Measurements from ENCODE around the gene SHROOM3.

Gene SHROOM3

DNA sequence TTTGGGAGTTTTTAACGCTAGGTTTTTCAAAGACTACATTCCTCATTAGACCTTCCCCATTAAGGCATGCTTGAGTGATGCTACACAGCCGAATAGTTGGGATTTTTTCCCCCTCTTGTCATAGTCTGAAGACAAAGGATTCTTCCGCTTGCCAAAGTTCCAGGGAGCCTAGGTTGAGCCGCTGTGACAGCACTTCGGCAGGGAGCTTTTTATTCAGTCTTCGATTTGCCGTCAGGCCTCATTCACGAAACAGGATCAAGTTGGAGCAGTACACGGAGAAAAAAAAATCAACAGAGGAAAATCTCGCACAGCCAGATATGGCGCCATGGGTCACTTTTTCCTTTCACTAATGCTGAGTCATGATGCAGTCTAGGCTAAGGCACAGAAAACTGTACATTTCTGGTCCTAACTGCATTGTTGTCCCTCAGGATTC, 24.3 kb downstream of the SHROOM3 start:
- ChIA-PET POLR2A (no interaction called here), CTCF (interaction anchor here (0.9 to 1.9 kb wide), 4 partner anchors 29 to 46 kb away, joined by 3 to 7 read pairs (median 4); no protein-coding TSS in a partner anchor)
- H3K4me3 ChIP-seq (ENCODE audit: low read depth, low read length) = no peak overlapping the region
- DNase-seq (ENCODE audit: low read depth, low spot score) = peak; percentile 24
- TF ChIP-seq, protein P1, sequence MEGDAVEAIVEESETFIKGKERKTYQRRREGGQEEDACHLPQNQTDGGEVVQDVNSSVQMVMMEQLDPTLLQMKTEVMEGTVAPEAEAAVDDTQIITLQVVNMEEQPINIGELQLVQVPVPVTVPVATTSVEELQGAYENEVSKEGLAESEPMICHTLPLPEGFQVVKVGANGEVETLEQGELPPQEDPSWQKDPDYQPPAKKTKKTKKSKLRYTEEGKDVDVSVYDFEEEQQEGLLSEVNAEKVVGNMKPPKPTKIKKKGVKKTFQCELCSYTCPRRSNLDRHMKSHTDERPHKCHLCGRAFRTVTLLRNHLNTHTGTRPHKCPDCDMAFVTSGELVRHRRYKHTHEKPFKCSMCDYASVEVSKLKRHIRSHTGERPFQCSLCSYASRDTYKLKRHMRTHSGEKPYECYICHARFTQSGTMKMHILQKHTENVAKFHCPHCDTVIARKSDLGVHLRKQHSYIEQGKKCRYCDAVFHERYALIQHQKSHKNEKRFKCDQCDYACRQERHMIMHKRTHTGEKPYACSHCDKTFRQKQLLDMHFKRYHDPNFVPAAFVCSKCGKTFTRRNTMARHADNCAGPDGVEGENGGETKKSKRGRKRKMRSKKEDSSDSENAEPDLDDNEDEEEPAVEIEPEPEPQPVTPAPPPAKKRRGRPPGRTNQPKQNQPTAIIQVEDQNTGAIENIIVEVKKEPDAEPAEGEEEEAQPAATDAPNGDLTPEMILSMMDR (IDR thresholded peaks at IDR 0.05; ENCODE audit: insufficient read depth, low read length, missing control alignments) = no peak

DNA sequence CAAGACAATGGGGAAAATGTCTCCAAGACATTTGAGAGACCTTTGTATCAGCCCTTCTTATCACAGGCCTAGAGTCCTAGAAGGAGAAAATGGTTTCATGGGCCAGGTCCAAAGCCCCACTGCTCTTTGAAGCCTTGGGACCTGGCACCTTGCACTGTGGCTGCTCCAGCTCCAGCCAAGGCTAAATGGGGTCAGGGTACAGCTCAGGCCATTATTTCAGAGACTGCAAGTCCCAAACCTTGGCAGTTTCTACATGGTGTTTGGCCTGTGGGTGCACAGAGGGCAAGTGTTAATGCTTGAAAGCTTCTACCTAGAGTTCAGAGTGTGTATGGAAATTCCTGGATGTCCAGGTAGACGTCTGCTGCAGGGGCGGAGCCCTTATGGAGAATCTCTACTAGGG, 28.5 kb downstream of the SHROOM3 start:
- CTCF ChIA-PET = no interaction called here
- H3K4me3 ChIP-seq (ENCODE audit: low read depth, low read length) = no peak overlapping the region
- POLR2A ChIA-PET = no interaction called here
- TF ChIP-seq, protein P1 (IDR thresholded peaks at IDR 0.05; ENCODE audit: insufficient read depth, low read length, missing control alignments) = no peak
- no peak for DNase-seq (ENCODE audit: low read depth, low spot score)

- ChIA-PET CTCF (interaction anchor here (0.9 to 1.7 kb wide), 6 partner anchors 10 to 290 kb away, joined by 3 to 6 read pairs (median 4); no protein-coding TSS in a partner anchor), POLR2A (no interaction called here)
- DNase-seq (ENCODE audit: low read depth, low spot score) = no peak
- TF ChIP-seq, protein P1 (IDR thresholded peaks at IDR 0.05; ENCODE audit: insufficient read depth, low read length, missing control alignments) = no peak
- H3K4me3 ChIP-seq (ENCODE audit: low read depth, low read length) = no peak overlapping the region
Observed at GRCh38 chr4:76470064-76470463, 35.0 kb downstream of the SHROOM3 start.

- POLR2A ChIA-PET = no interaction called here
- no peak for DNase-seq (ENCODE audit: low read depth, low spot score)
- TF ChIP-seq, protein P1 (IDR thresholded peaks at IDR 0.05; ENCODE audit: insufficient read depth, low read length, missing control alignments) = no peak
- no peak overlapping the region for H3K4me3 ChIP-seq (ENCODE audit: low read depth, low read length)
- CTCF ChIA-PET = interaction anchor here (1.1 to 1.7 kb wide), 5 partner anchors 10 to 291 kb away, joined by 4 to 6 read pairs (median 4); no protein-coding TSS in a partner anchor
Observed at GRCh38 chr4:76470532-76470931, 35.5 kb downstream of the SHROOM3 start.

GRCh38 chr4:76476571-76476970, 41.5 kb downstream of the SHROOM3 start:
- no peak for DNase-seq (ENCODE audit: low read depth, low spot score)
- CTCF ChIA-PET = interaction anchor here (0.6 to 1.6 kb wide), 3 partner anchors 14 to 45 kb away, joined by 3 to 5 read pairs (median 3); no protein-coding TSS in a partner anchor
- POLR2A ChIA-PET = no interaction called here
- TF ChIP-seq, protein P1 (IDR thresholded peaks at IDR 0.05; ENCODE audit: insufficient read depth, low read length, missing control alignments) = no peak
- H3K4me3 ChIP-seq (ENCODE audit: low read depth, low read length) = no peak overlapping the region

DNA sequence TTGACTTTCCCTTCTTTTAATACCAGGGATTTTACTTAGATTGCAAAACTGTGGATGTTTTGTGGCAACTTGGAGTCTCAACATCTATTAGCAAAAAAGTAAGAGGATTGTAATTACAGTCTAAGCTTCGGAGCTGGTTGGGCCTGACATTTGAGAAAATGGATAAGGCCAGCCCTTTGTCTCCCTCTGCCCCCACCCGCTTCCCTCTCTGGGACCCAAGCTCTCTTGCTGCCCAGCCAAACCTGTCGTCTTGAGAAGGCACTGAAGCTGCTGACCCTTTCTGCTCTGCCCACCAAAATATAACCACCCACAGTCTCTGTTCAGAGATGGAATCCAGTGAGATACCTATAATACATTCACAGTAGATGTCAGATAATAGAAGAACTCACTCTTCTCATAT, 49.6 kb downstream of the SHROOM3 start:
- DNase-seq (ENCODE audit: low read depth, low spot score) = no peak
- ChIA-PET CTCF (interaction anchor here (0.8 to 1.5 kb wide), 4 partner anchors 17 to 107 kb away, joined by 3 to 5 read pairs (median 3); no protein-coding TSS in a partner anchor), POLR2A (no interaction called here)
- TF ChIP-seq, protein P1 (IDR thresholded peaks at IDR 0.05; ENCODE audit: insufficient read depth, low read length, missing control alignments) = no peak
- no peak overlapping the region for H3K4me3 ChIP-seq (ENCODE audit: low read depth, low read length)
